Muscle layer of duodenum (tissue), 2 donors: ENCODE measurements around the gene CEP44.
"Not testable (repeated sequence)": the region's sequence is repeated elsewhere in the genome, so short reads cannot be mapped to it uniquely, and the experiment has no call there.

ENCODE experiments used
- H3K27ac ChIP-seq: one replicate; pipeline ENCODE4 v1.7.0; 2013; ENCODE audit warnings: mild to moderate bottlenecking, low read length
- H3K27me3 ChIP-seq: one replicate; pipeline ENCODE4 v1.7.0; 2013; ENCODE audit warnings: low read depth, mild to moderate bottlenecking, control low read depth, low read length
- H3K36me3 ChIP-seq, 2 donors: one replicate each; pipeline ENCODE4 v1.7.0; 2013; ENCODE audit warnings: low read length in 2 of 2, control low read depth in 1 of 2, mild to moderate bottlenecking in 1 of 2; ENCODE audit not compliant: insufficient read depth in 2 of 2, control insufficient read depth in 1 of 2
- H3K4me1 ChIP-seq, 2 donors: one replicate each; pipeline ENCODE4 v1.7.0; 2013; ENCODE audit warnings: low read length in 2 of 2, mild to moderate bottlenecking in 2 of 2, control low read depth in 1 of 2, moderate library complexity in 1 of 2; ENCODE audit not compliant: insufficient read depth in 2 of 2, control insufficient read depth in 1 of 2
- H3K4me3 ChIP-seq, 2 donors: one replicate each; pipeline ENCODE4 v1.7.0; 2013; ENCODE audit warnings: low read length in 2 of 2, low read depth in 1 of 2, mild to moderate bottlenecking in 1 of 2
- H3K9me3 ChIP-seq, 2 donors: one replicate each; pipeline ENCODE4 v1.7.0; 2013; ENCODE audit warnings: low read length in 2 of 2, control low read depth in 1 of 2, mild to moderate bottlenecking in 1 of 2; ENCODE audit not compliant: control insufficient read depth in 1 of 2
- donor health status: healthy.

The CEP44 gene

DNA sequence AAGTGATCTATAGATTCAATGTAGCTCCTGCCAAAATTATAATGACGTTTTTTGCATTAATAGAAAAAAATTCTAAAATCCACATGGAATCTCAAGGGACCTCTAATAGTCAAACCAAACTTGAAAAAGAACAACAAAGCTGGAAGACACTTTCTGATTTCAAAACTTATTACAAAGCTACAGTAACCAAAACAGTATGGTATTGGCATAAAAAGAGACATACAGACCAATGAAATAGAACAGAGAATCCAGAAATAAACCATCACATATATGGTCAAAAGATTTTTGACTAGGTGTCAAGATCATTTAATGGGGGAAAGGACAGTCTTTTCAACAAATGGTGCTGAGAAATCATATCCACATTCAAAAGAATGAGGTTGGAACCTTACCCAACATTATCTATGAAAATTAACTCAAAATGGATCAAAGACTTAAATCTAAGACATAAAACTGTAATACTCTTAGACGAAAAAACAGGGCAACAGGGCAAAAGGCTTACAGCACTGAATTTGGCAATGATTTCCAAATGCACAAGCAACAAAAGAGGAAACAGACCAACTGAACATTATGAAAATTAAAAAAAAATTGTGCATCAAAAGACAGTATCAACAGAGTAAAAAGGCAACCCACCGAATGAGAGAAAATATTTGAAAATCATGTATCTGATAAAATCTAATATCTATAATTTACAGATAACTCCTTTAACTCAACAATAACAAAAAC is 4.1 kb upstream of the CEP44 start:
- no peak overlapping the region for H3K27ac ChIP-seq
- no peaks in the 10 kb centered on the region for H3K36me3 ChIP-seq
- H3K4me1 ChIP-seq: peaks cover 6 to 21% of the 10 kb centered on the region in 2 donors
- no peak overlapping the region for H3K4me3 ChIP-seq
- no peaks in the 10 kb centered on the region for H3K9me3 ChIP-seq
- no peaks in the 10 kb centered on the region for H3K27me3 ChIP-seq

GRCh38 chr4:174281182-174281737 is 2.5 kb upstream of the CEP44 start:
- H3K27me3 ChIP-seq: no peaks in the 10 kb centered on the region
- no peaks in the 10 kb centered on the region for H3K36me3 ChIP-seq
- peaks cover 11 to 30% of the 10 kb centered on the region in 2 donors for H3K4me1 ChIP-seq
- peak overlapping the region in 1 of 2 donors; percentile 7 for H3K4me3 ChIP-seq
- no peak overlapping the region for H3K27ac ChIP-seq
- H3K9me3 ChIP-seq: no peaks in the 10 kb centered on the region

- Histone ChIP-seq H3K9me3 (no peaks in the 10 kb centered on the region), H3K36me3 (no peaks in the 10 kb centered on the region), H3K27ac (peak overlapping the region; percentile 100), H3K4me3 (peak overlapping the region; percentile 75 to 97), H3K4me1 (peaks cover 11 to 27% of the 10 kb centered on the region in 2 donors), H3K27me3 (no peaks in the 10 kb centered on the region)
These were observed 1.8 kb upstream of the CEP44 start for GRCh38 chr4:174281901-174282300.

DNA sequence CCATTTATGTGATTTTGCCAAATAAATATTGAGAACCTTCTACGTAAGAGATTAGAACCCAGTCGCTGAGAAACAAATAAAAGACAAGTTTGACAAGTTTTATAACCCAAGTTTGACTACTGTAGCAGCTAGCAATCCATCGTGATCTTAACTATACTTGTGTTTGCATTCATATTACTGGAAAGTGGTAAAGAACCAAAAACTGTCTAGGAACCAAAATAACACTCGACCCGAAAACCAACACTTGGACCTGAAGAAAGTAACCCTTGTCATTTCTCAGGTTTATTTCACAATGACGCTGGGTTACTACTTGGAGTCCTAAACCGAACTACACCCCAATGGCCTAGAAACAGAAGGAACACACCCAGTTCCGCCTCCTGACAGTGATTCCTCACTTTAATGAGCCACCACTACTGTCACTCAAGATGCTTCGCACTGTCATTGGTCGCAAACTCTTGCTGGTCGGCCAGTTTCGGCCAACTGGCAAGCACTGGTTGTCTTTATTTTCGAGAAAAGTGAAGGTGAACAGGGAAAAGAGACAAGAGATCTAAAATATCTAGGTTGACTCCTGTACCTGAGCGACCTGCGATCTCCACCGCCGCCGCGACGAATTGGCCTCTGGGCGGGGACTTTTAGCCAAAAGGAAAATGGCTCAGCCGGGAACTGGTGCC is 740 bp upstream of the CEP44 start:
- Histone ChIP-seq H3K27me3 (no peaks in the 10 kb centered on the region), H3K9me3 (no peaks in the 10 kb centered on the region), H3K4me3 (peak overlapping the region; percentile 75 to 97), H3K27ac (peak overlapping the region; percentile 100), H3K4me1 (peaks cover 11 to 27% of the 10 kb centered on the region in 2 donors), H3K36me3 (no peaks in the 10 kb centered on the region)

DNA sequence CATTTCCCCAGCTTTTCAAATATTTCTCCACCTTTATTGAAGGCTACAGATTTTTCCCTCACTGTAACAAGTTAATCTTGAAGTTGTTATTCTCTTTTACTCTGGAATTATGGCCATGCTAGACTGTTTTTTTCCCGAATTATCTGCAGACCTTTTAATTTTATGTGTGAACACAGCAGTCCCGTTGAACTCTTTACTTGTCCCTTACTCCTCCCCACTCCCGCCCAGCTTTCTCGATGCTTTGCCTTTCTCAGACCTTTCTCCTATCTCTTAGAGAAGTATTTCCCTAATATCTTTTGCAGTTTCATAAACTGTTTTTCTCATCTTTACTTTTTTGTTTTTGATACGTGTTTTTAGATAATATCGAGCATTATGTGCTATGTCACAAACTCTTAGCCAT is 776 bp downstream of the CEP44 start:
- Histone ChIP-seq H3K27me3 (no peaks in the 10 kb centered on the region), H3K27ac (peak overlapping the region; percentile 100), H3K4me1 (peaks cover 11 to 27% of the 10 kb centered on the region in 2 donors), H3K9me3 (no peaks in the 10 kb centered on the region), H3K4me3 (peak overlapping the region; percentile 75 to 97), H3K36me3 (no peaks in the 10 kb centered on the region)

- Histone ChIP-seq H3K9me3 (peaks cover under 1 to 3% of the 10 kb centered on the region in 2 donors), H3K27me3 (no peaks in the 10 kb centered on the region), H3K4me3 (no peak overlapping the region), H3K4me1 (peaks cover 11 to 20% of the 10 kb centered on the region in 2 donors), H3K36me3 (peaks cover 0 to under 1% of the 10 kb centered on the region in 2 donors), H3K27ac (no peak overlapping the region)
These were observed 3.2 kb downstream of the CEP44 start for GRCh38 chr4:174286870-174287269.

DNA sequence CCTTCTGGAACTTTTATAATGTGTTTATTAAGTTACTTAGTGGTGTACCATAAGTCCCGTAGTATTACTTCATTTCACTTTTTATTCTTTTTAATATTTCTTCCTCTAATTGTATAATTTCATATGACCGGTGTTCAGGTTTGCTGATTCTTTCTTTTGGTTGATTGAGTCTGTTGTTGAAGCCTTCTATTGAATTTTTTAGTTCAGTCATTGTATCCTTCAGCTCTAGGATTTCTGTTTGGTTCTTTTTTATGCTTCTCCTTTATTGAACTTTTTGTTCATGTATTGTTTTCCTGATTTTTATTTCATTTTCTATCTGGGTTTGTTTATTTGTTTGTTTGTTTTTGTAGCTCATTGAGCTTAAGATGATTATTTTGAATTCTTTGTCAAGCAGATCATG is 8.8 kb downstream of the CEP44 start:
- Histone ChIP-seq H3K9me3 (peaks cover 8 to 15% of the 10 kb centered on the region in 2 donors), H3K36me3 (peaks cover 5 to 8% of the 10 kb centered on the region in 2 donors), H3K4me3 (peak overlapping the region in 1 of 2 donors; percentile 9), H3K27me3 (no peaks in the 10 kb centered on the region), H3K27ac (no peak overlapping the region), H3K4me1 (no peaks in the 10 kb centered on the region)

GRCh38 chr4:174294641-174295040 is 10.9 kb downstream of the CEP44 start:
- H3K4me1 ChIP-seq, H3K27ac ChIP-seq, H3K4me3 ChIP-seq, H3K27me3 ChIP-seq, H3K36me3 ChIP-seq: not testable (repeated sequence)
- peaks cover 8 to 15% of the 10 kb centered on the region in 2 donors for H3K9me3 ChIP-seq

DNA sequence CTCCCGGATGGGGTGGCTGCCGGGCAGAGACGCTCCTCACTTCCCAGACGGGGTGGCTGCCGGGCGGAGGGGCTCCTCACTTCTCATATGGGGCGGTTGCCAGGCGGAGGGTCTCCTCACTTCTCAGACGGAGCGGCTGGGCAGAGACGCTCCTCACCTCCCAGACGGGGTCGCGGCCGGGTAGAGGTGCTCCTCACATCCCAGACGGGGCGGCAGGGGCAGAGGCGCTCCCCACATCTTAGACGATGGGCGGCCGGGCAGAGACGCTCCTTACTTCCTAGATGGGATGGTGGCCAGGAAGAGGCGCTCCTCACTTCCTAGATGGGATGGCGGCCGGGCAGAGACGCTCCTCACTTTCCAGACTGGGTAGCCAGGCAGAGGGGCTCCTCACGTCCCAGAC is 11.4 kb downstream of the CEP44 start:
- H3K27ac ChIP-seq, H3K4me1 ChIP-seq, H3K4me3 ChIP-seq, H3K27me3 ChIP-seq: not testable (repeated sequence)
- Histone ChIP-seq H3K36me3 (peaks cover 12 to 15% of the 10 kb centered on the region in 2 donors), H3K9me3 (peaks cover 8 to 15% of the 10 kb centered on the region in 2 donors)

- Histone ChIP-seq H3K27me3 (no peaks in the 10 kb centered on the region), H3K36me3 (peaks cover 15 to 29% of the 10 kb centered on the region in 2 donors), H3K27ac (no peak overlapping the region), H3K4me1 (no peaks in the 10 kb centered on the region), H3K4me3 (no peak overlapping the region), H3K9me3 (no peaks in the 10 kb centered on the region)
These were observed 20.0 kb downstream of the CEP44 start for GRCh38 chr4:174303687-174304086.

DNA sequence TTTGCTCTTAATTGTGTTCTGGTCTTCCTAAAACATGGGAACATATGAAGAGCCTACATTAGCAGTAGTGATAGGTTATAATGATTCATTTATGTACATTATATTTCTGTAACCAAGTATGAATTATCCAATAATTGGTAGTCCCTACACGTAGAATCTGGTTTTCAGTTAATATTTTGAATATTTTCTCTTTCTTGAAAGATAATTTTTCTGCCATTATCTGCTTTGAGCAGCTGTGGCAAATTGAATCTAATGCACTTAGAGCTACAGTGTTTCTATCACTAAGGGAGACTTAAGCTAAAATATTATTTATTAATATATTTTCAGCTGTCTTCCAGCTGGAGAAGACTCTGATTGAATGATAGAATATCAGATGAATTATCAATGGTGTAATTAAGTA is 21.0 kb downstream of the CEP44 start:
- H3K36me3 ChIP-seq: peaks cover 13 to 37% of the 10 kb centered on the region in 2 donors
- H3K4me1 ChIP-seq: no peaks in the 10 kb centered on the region
- H3K4me3 ChIP-seq: no peak overlapping the region
- H3K27ac ChIP-seq: no peak overlapping the region
- no peaks in the 10 kb centered on the region for H3K9me3 ChIP-seq
- H3K27me3 ChIP-seq: no peaks in the 10 kb centered on the region
